ENCODE data around the gene GOLGA5.
"Not testable (repeated sequence)": the region's sequence is repeated elsewhere in the genome, so short reads cannot be mapped to it uniquely, and the experiment has no call there.

The GOLGA5 gene

GRCh38 chr14:92820536-92820840 is 26.4 kb downstream of the GOLGA5 start:
- not testable (repeated sequence) for DNase-seq (ENCODE audit: low spot score)

- no peak for DNase-seq (ENCODE audit: low spot score)
These were observed 36.8 kb downstream of the GOLGA5 start for GRCh38 chr14:92830902-92831301.

- peak; percentile 9 for DNase-seq (ENCODE audit: low spot score)
These were observed 38.1 kb downstream of the GOLGA5 start for GRCh38 chr14:92832137-92832700.

GRCh38 chr14:92841930-92842329 is 47.8 kb downstream of the GOLGA5 start:
- DNase-seq (ENCODE audit: low spot score): no peak

GRCh38 chr14:92844204-92844603 is 50.1 kb downstream of the GOLGA5 start:
- no peak for DNase-seq (ENCODE audit: low spot score)

GRCh38 chr14:92846162-92846897 is 52.2 kb downstream of the GOLGA5 start:
- no peak for DNase-seq (ENCODE audit: low spot score)

- DNase-seq (ENCODE audit: low spot score): no peak
These were observed 53.2 kb downstream of the GOLGA5 start for GRCh38 chr14:92847278-92847677.

- DNase-seq (ENCODE audit: low spot score): no peak
These were observed 53.6 kb downstream of the GOLGA5 start for GRCh38 chr14:92847749-92848148.

GRCh38 chr14:92848887-92849286 is 54.8 kb downstream of the GOLGA5 start:
- peak; percentile 50 for DNase-seq (ENCODE audit: low spot score)

GRCh38 chr14:92850492-92850891 is 56.4 kb downstream of the GOLGA5 start:
- no peak for DNase-seq (ENCODE audit: low spot score)

GRCh38 chr14:92853136-92853535 is 59.0 kb downstream of the GOLGA5 start:
- not testable (repeated sequence) for DNase-seq (ENCODE audit: low spot score)

- DNase-seq (ENCODE audit: low spot score): no peak
These were observed 66.1 kb downstream of the GOLGA5 start for GRCh38 chr14:92860049-92860840.

- no peak for DNase-seq (ENCODE audit: low spot score)
These were observed 68.0 kb downstream of the GOLGA5 start for GRCh38 chr14:92861856-92862745.

- peak; percentile 59 for DNase-seq (ENCODE audit: low spot score)
These were observed 69.4 kb downstream of the GOLGA5 start for GRCh38 chr14:92863286-92864080.

GRCh38 chr14:92865674-92866073 is 71.6 kb downstream of the GOLGA5 start:
- no peak for DNase-seq (ENCODE audit: low spot score)

GRCh38 chr14:92866181-92866752 is 72.2 kb downstream of the GOLGA5 start:
- no peak for DNase-seq (ENCODE audit: low spot score)

- DNase-seq (ENCODE audit: low spot score): no peak
These were observed 73.1 kb downstream of the GOLGA5 start for GRCh38 chr14:92866901-92867865.

- DNase-seq (ENCODE audit: low spot score): peak; percentile 49
These were observed 81.0 kb downstream of the GOLGA5 start for GRCh38 chr14:92874962-92875661.
